ENCODE results near the gene POLR1C.
"Not testable (repeated sequence)": the region's sequence is repeated elsewhere in the genome, so short reads cannot be mapped to it uniquely, and the experiment has no call there.

POLR1C gene

DNA sequence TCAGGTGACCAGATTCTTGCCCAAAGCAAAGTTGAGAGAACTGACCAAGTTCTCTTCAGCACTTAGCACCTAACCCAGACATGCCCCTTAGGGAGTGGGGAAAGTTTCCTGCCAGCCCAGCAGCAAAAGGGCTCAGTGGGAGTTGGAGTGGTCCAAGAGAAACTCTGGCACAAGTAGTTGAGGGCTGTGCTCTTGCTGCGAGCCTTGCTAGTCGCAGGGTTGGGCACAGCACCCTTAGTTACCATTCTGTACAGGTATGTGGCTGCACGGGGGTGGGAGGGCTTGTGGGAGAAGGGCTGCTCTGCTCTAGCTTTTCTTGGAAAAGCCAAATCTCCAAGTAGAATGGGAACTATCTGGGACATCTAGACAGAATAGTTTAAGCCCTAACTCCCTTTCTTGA is 6.4 kb downstream of the POLR1C start:
- DNase-seq (ENCODE audit: low read depth in 1 of 2, low spot score in 1 of 2): no peak
- TF ChIP-seq JUND (IDR thresholded peaks at IDR 0.05; ENCODE audit: low read depth): no peak
- in situ Hi-C loops (cut with HindIII; ENCODE audit: low pct_unique_long_range_greater_than_20kb, low sequenced_read_pairs): no loop called here

GRCh38 chr6:43524483-43524961 is 7.6 kb downstream of the POLR1C start:
- TF ChIP-seq JUND (IDR thresholded peaks at IDR 0.05; ENCODE audit: low read depth): no peak
- in situ Hi-C loops (cut with HindIII; ENCODE audit: low pct_unique_long_range_greater_than_20kb, low sequenced_read_pairs): no loop called here

DNA sequence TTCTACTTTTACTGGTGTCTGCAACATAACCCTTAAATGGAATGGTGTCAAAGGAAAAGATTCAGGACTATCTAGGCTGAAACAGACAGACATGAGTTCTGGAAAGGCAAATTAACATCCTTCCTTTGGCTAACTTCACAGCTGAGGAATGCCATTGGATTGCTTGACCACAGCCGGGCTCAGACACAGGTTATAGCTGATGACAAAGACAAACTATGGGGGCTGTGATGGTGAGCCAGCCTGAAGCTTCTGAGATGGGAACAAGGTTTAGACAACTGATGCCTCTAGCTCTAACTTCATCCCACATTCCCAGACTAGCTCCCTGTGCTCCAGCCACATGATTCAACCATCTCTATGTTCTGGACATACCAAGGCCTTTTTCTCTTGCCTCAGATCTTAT is 15.3 kb downstream of the POLR1C start:
- no peak for DNase-seq (ENCODE audit: low read depth in 1 of 2, low spot score in 1 of 2)
- no peak for TF ChIP-seq JUND (IDR thresholded peaks at IDR 0.05; ENCODE audit: low read depth)
- in situ Hi-C loops (cut with HindIII; ENCODE audit: low pct_unique_long_range_greater_than_20kb, low sequenced_read_pairs): no loop called here

More at GRCh38 chr6:43524483-43524961, 7.6 kb downstream of the POLR1C start:
- DNase-seq (ENCODE audit: low read depth in 1 of 2, low spot score in 1 of 2): no peak

DNA sequence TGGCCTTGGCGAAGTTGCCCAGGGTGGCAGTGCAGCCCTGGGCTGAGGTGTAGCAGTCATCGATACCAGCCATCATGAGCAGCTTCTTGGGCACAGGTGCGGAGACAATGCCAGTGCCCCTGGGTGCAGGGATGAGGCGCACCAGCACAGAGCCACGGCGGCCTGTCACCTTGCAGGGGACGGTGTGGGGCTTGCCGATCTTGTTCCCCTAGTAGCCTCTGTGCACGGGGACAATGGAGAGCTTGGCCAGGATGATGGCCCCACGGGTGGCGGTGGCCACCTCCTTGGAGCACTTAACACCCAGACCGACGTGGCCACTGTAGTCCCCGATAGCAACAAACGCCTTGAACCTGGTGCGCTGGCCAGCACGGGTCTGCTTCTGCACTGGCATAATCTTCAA is 22.1 kb downstream of the POLR1C start:
- in situ Hi-C loops (cut with HindIII; ENCODE audit: low pct_unique_long_range_greater_than_20kb, low sequenced_read_pairs); DNase-seq (ENCODE audit: low read depth in 1 of 2, low spot score in 1 of 2): not testable (repeated sequence)

DNA sequence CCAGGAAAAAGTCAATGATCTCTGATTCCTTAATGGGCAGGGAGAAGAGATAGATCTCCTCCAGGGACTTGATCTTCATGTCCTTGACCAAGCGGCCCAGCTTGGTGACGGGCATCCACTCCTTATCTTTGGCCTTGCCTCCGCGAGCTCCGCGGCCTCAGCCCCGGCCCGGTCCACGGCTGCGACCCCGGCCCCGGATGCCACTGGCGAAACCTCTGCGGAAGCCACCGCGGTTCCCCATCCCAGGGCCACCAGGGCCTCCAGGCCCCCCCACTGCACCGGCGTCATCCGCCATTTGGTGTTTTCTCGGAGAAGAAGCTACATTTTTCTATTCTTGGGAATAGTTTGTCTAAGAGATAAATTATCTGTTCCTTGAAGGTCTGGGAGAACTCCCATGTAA is 22.5 kb downstream of the POLR1C start:
- DNase-seq (ENCODE audit: low read depth in 1 of 2, low spot score in 1 of 2); in situ Hi-C loops (cut with HindIII; ENCODE audit: low pct_unique_long_range_greater_than_20kb, low sequenced_read_pairs): not testable (repeated sequence)

GRCh38 chr6:43540507-43540906 is 23.6 kb downstream of the POLR1C start:
- no peak for TF ChIP-seq JUND (IDR thresholded peaks at IDR 0.05; ENCODE audit: low read depth)
- DNase-seq (ENCODE audit: low read depth in 1 of 2, low spot score in 1 of 2): no peak
- in situ Hi-C loops (cut with HindIII; ENCODE audit: low pct_unique_long_range_greater_than_20kb, low sequenced_read_pairs): no loop called here

GRCh38 chr6:43541774-43542471 is 25.0 kb downstream of the POLR1C start:
- DNase-seq (ENCODE audit: low read depth in 1 of 2, low spot score in 1 of 2): no peak
- no peak for TF ChIP-seq JUND (IDR thresholded peaks at IDR 0.05; ENCODE audit: low read depth)
- in situ Hi-C loops (cut with HindIII; ENCODE audit: low pct_unique_long_range_greater_than_20kb, low sequenced_read_pairs): no loop called here

DNA sequence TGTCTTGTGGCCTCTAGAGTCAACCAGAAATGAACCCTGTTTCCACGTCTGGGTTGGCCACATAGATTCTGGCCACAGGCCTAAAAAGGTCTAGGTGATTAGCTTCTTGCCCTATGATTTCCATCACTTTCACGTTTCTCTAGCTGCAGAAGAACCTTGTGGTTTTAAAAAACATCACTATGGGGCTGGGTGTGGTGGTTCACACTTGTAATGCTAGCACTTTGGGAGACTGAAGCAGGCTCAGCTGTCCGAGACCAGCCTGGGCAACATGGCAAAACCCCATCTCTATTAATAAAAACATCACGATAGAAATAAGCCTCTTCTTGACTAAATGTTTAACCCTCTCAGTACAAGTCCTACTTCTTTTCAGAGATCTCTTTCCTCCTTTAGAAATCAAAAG is 27.6 kb downstream of the POLR1C start:
- no peak for TF ChIP-seq JUND (IDR thresholded peaks at IDR 0.05; ENCODE audit: low read depth)
- in situ Hi-C loops (cut with HindIII; ENCODE audit: low pct_unique_long_range_greater_than_20kb, low sequenced_read_pairs): no loop called here
- no peak for DNase-seq (ENCODE audit: low read depth in 1 of 2, low spot score in 1 of 2)

GRCh38 chr6:43547222-43547621 is 30.3 kb downstream of the POLR1C start:
- TF ChIP-seq JUND (IDR thresholded peaks at IDR 0.05; ENCODE audit: low read depth): no peak
- no peak for DNase-seq (ENCODE audit: low read depth in 1 of 2, low spot score in 1 of 2)
- in situ Hi-C loops (cut with HindIII; ENCODE audit: low pct_unique_long_range_greater_than_20kb, low sequenced_read_pairs): no loop called here

DNA sequence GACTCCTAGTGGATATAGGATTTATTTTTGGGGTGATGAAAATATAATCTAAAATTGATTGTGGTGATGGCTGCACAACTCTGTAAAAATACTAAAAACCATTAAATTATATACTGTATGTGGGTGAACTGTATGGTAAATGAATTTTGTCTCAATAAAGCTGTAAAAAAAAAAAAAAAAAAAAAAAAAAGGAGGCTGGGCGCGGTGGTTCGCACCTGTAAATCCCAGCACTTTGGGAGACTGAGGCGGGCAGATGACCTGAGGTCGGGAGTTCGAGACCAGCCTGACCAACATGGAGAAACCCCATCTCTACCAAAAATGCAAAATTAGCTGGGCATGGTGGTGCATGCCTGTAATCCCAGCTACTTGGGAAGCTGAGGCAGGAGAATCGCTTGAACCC is 40.7 kb downstream of the POLR1C start:
- DNase-seq (ENCODE audit: low read depth in 1 of 2, low spot score in 1 of 2); in situ Hi-C loops (cut with HindIII; ENCODE audit: low pct_unique_long_range_greater_than_20kb, low sequenced_read_pairs): not testable (repeated sequence)

DNA sequence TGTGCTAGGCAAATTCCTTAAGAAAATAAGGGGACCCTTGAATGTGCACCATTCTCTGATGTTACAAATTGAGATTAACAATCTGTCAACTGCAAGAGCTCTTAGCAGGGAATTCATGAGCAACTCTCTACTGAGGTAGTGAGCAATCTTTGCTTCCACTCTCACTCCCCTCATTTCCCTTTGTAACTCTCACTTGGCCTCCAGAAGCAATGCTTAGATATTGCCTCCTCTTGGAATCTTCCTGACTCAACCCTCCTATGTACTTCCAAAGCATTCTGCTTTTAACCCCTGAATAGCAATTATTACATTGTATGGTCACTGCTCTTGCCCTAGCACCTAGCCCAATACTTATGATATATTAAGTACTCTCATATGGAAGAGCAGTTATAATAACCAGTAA is 42.4 kb downstream of the POLR1C start:
- TF ChIP-seq JUND (IDR thresholded peaks at IDR 0.05; ENCODE audit: low read depth): no peak
- no peak for DNase-seq (ENCODE audit: low read depth in 1 of 2, low spot score in 1 of 2)
- in situ Hi-C loops (cut with HindIII; ENCODE audit: low pct_unique_long_range_greater_than_20kb, low sequenced_read_pairs): no loop called here

GRCh38 chr6:43570876-43571441 is 54.1 kb downstream of the POLR1C start:
- no peak for DNase-seq (ENCODE audit: low read depth in 1 of 2, low spot score in 1 of 2)
- TF ChIP-seq JUND (IDR thresholded peaks at IDR 0.05; ENCODE audit: low read depth): no peak
- in situ Hi-C loops (cut with HindIII; ENCODE audit: low pct_unique_long_range_greater_than_20kb, low sequenced_read_pairs): no loop called here
